GM12872 (cell line): ENCODE measurements around the gene GOLGA8J.
"Not testable (repeated sequence)": the region's sequence is repeated elsewhere in the genome, so short reads cannot be mapped to it uniquely, and the experiment has no call there.

Experiments used
- CTCF ChIP-seq: IDR thresholded peaks from 3 replicates; pipeline ENCODE4 v1.5.1; 2011; ENCODE audit warnings: low read depth, mild to moderate bottlenecking, low read length, moderate library complexity; ENCODE audit not compliant: insufficient read depth

The GOLGA8J gene, protein sequence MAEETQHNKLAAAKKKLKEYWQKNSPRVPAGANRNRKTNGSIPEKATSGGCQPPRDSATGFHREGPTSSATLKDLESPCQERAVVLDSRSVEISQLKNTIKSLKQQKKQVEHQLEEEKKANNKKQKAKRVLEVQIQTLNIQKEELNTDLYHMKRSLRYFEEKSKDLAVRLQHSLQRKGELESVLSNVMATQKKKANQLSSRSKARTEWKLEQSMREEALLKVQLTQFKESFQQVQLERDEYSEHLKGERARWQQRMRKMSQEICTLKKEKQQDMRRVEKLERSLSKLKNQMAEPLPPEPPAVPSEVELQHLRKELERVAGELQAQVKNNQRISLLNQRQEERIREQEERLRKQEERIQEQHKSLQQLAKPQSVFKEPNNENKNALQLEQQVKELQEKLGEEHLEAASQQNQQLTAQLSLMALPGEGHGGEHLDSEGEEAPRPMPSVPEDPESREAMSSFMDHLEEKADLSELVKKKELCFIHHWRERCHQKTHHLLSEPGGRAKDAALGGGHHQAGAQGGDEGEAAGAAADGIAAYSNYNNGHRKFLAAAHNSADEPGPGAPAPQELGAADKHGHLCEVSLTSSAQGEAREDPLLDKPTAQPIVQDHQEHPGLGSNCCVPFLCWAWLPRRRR

GRCh38 chr15:30082655-30083054, at the start of gene GOLGA8J:
Gene GOLGA8J, plus strand, starts transcription at chr15:30082955. Its CDS starts 98 bp downstream, at chr15:30083053.
- not testable (repeated sequence) for TF ChIP-seq CTCF

DNA sequence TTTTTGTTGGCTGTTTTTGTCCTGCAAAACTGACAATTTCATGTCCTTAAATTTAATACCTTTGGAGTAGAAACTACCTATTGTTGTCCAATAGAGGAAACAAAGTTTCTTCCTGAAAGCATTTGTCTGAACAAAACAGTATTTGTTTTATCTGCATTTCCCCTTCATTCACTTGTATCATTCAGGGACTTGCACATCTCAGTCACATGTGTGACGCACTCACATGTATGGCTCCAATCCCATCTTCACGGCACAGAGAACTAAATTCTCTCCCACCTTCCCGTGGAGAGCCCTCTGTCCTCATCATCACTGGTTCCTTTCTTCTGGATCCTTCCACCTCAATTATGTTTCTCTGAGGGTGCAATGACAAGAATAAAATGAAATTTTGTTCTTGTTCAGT, 49.5 kb upstream of the GOLGA8J start:
- no peak for TF ChIP-seq CTCF

GRCh38 chr15:30033763-30034162, 49.0 kb upstream of the GOLGA8J start:
- TF ChIP-seq CTCF = no peak

DNA sequence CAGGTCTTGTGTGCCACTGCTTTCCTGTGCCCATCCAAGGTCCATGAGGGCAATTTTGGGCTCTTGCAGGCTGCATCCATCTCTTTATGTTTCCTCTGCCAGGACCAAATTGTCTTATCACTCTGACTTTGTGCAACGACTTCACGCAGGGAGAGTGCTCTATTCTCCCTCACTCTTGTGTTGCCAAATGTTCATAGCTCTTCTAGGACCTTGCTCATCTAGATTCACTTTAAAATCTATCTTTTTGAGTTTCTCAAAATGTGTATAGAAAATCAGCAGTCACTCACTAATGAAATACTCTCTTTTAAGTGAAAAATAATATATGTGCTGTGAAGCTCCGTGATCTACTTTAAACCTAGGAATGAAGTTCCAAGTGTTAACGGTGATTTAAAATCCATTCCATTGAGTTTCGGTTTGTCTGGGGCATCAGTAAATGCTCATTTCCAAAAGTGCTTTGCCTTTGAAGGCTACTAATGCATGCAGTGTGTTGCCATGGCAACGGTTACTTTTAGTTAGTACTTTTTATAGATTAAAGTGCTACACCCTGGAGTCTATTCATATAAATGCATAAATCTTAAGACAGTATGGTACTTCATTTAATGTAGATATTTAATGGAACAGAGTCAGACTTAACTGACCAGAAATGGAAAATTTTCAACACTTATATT, 46.6 kb upstream of the GOLGA8J start:
- TF ChIP-seq CTCF = no peak

DNA sequence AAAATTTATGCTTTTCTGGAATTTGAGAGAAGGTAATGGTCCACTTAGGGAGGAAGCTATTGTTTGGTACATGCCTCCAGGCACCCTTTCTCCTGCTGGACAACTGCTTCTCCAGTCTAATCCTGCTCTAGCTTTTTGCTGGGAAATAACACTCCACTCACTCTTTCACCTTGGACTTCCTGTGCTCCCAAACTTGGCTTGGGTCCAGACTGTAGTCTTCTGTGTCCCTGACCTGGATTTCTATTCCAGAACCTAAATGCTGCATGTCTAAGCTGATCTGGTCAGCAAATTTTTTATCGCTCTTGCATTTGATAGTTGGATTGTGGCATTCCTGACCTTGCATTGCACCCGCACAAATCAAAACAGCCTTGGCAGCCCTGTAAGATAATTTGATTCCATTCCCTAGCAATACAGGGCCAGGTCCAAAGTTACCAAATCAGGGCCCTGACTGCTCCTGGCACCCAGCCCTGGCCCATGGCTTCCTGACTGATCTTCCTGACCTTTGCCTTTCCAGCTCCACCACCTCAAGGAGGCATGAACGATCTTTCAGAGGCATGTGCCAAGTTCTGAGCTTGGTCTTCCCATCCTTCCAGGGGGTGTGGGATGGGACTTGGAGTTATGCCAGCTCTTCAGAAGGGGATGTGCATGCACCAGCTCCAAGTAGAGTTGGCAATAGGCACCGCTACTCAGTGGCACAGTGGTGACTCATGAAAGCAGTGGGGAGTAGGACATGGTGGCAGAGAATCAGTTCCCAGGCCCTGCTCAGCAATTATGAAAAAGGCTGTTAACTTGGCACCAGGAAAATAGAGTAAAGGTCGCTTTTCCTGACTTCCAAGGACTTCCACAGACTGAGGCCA, 43.9 kb upstream of the GOLGA8J start:
- TF ChIP-seq CTCF = no peak

DNA sequence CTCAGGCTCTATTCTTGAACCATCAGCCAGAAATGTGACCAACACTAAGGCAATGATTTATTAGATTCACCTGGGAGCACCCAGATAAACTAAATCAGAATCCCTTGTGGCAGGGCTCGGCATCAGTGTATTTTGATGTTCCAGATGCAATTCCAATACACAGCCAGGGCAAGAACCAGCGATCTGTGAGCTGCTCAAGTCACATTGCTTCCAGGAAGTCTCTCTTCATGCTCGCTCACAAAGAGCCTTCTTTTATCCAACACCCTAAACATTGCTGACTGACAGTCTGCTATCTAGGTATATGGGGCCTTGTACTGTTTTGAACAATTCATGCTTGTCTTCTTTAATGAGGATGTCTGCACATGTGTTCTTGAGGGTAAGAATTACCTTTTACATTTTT, 40.9 kb upstream of the GOLGA8J start:
- no peak for TF ChIP-seq CTCF
